ENCODE results near the gene RASA3. TPM values are rescaled to one million over a fixed set of nuclear protein-coding genes. Genes with fewer than 3 reads are reported as not detected.
A peak's percentile ranks its signal among the peaks of the same experiment; 100 is the strongest.

The RASA3 gene
- total and polyA plus RNA-seq, 10 of the 15 experiments (the other 5 are each of a cell fraction or from before 2014, with no cell fraction given): 0.79 to 33.9 (median 17.6) TPM

- 87% methylated on average over 24 of the region's 24 CpGs for WGBS (ENCODE audit: insufficient coverage, insufficient replicate concordance, low lambda C conversion rate, missing lambda C conversion rate)
- no peak overlapping the region for H3K9ac ChIP-seq (ENCODE audit: control insufficient read depth, insufficient read depth, low read length)
- H2AFZ ChIP-seq (ENCODE audit: control insufficient read depth, low read depth, low read length): no peak overlapping the region
- ChIA-PET POLR2A (no interaction called here), RAD21 (ENCODE audit: unreplicated experiment) (no interaction called here), CTCF (no interaction called here), SMC1A (ENCODE audit: uncharacterized antibody, unreplicated experiment) (no interaction called here)
- H3K27me3 ChIP-seq (replicated peaks in 1 of 2; ENCODE audit: control insufficient read depth in 2 of 2, insufficient read depth in 2 of 2, low read length in 1 of 2): no peaks in the 10 kb centered on the region
- FAIRE-seq (peak; percentile 27), ATAC-seq (no peak), DNase-seq (ENCODE audit: low read depth, low spot score) (no peak)
- intact Hi-C loops (cut with micrococcal nuclease; ENCODE audit: unreplicated experiment): no loop called here
- BruUV-seq (replicated peaks): no TSS peak
- no peak overlapping the region for H3K4me2 ChIP-seq (ENCODE audit: control insufficient read depth, insufficient read depth)
- in situ Hi-C loops (cut with MboI): no loop called here
- H3K4me1 ChIP-seq (ENCODE audit: control insufficient read depth, insufficient read depth, low read length): peaks cover 11% of the 10 kb centered on the region
- no peak overlapping the region for H3K27ac ChIP-seq (ENCODE audit: control insufficient read depth, insufficient read depth)
- H3K9me3 ChIP-seq (replicated peaks; ENCODE audit: control insufficient read depth, insufficient read depth, low read length): no peaks in the 10 kb centered on the region; the same call in 2 of the 3 replicates
- TF ChIP-seq FOXM1 (IDR thresholded peaks at IDR 0.05; ENCODE audit: low read depth, low read length) (no peak), CBX3 (IDR thresholded peaks at IDR 0.05; ENCODE audit: borderline replicate concordance, low read depth) (no peak)
- no peaks in the 10 kb centered on the region; the same call in 1 of the 2 replicates for H4K20me1 ChIP-seq (ENCODE audit: control insufficient read depth, insufficient read depth)
- peaks cover 9% of the 10 kb centered on the region for H3K79me2 ChIP-seq (ENCODE audit: control insufficient read depth, insufficient read depth, low read length)
- H3K4me3 ChIP-seq: no peak overlapping the region
- H3K36me3 ChIP-seq (ENCODE audit: control insufficient read depth in 2 of 2, insufficient read depth in 2 of 2, low read length in 1 of 2): peaks cover 0 to 1% of the 10 kb centered on the region in 2 experiments; a peak in 1 of 4 replicates
These were observed 10.8 kb downstream of the RASA3 start for GRCh38 chr13:114121496-114122126.

GRCh38 chr13:114121031-114121430 is 11.4 kb downstream of the RASA3 start:
- CTCF ChIA-PET: no interaction called here
- H4K20me1 ChIP-seq (ENCODE audit: control insufficient read depth, insufficient read depth): no peaks in the 10 kb centered on the region; the same call in 1 of the 2 replicates
- TF ChIP-seq HDGF (IDR thresholded peaks at IDR 0.05) (no peak), DPF2 (IDR thresholded peaks at IDR 0.05) (no peak), POLR2A (IDR thresholded peaks at IDR 0.05; ENCODE audit: low read depth, low read length) (no peak), TCF3 (IDR thresholded peaks at IDR 0.05; ENCODE audit: borderline replicate concordance, insufficient read depth, low read depth, low read length) (no peak), CEBPB (IDR thresholded peaks at IDR 0.05; ENCODE audit: borderline replicate concordance in 1 of 2, low read depth in 2 of 2, low read length in 2 of 2) (no peak), CEBPZ (IDR thresholded peaks at IDR 0.05; ENCODE audit: low read depth, low read length) (no peak), ZBED1 (IDR thresholded peaks at IDR 0.05; ENCODE audit: borderline replicate concordance) (no peak), FOS (IDR thresholded peaks at IDR 0.05; ENCODE audit: borderline replicate concordance, extremely low read depth, insufficient read length) (no peak), ASH2L (IDR thresholded peaks at IDR 0.05; ENCODE audit: borderline replicate concordance, low read depth) (no peak)
- TF ChIP-seq, protein P1, sequence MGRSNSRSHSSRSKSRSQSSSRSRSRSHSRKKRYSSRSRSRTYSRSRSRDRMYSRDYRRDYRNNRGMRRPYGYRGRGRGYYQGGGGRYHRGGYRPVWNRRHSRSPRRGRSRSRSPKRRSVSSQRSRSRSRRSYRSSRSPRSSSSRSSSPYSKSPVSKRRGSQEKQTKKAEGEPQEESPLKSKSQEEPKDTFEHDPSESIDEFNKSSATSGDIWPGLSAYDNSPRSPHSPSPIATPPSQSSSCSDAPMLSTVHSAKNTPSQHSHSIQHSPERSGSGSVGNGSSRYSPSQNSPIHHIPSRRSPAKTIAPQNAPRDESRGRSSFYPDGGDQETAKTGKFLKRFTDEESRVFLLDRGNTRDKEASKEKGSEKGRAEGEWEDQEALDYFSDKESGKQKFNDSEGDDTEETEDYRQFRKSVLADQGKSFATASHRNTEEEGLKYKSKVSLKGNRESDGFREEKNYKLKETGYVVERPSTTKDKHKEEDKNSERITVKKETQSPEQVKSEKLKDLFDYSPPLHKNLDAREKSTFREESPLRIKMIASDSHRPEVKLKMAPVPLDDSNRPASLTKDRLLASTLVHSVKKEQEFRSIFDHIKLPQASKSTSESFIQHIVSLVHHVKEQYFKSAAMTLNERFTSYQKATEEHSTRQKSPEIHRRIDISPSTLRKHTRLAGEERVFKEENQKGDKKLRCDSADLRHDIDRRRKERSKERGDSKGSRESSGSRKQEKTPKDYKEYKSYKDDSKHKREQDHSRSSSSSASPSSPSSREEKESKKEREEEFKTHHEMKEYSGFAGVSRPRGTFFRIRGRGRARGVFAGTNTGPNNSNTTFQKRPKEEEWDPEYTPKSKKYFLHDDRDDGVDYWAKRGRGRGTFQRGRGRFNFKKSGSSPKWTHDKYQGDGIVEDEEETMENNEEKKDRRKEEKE (IDR thresholded peaks at IDR 0.05): no peak

More at GRCh38 chr13:114121031-114121430, 11.4 kb downstream of the RASA3 start:
- Histone ChIP-seq H3K79me2 (ENCODE audit: control insufficient read depth, insufficient read depth, low read length) (peaks cover 5% of the 10 kb centered on the region), H3K9ac (ENCODE audit: control insufficient read depth, insufficient read depth, low read length) (no peak overlapping the region), H3K4me3 (no peak overlapping the region), H3K27me3 (replicated peaks in 1 of 2; ENCODE audit: control insufficient read depth in 2 of 2, insufficient read depth in 2 of 2, low read length in 1 of 2) (no peaks in the 10 kb centered on the region), H3K36me3 (ENCODE audit: control insufficient read depth in 2 of 2, insufficient read depth in 2 of 2, low read length in 1 of 2) (peaks cover 0 to 2% of the 10 kb centered on the region in 2 experiments; a peak in 1 of 4 replicates), H3K9me3 (replicated peaks; ENCODE audit: control insufficient read depth, insufficient read depth, low read length) (no peaks in the 10 kb centered on the region; the same call in 2 of the 3 replicates), H3K4me2 (ENCODE audit: control insufficient read depth, insufficient read depth) (no peak overlapping the region), H3K4me1 (ENCODE audit: control insufficient read depth, insufficient read depth, low read length) (peaks cover 11% of the 10 kb centered on the region), H2AFZ (ENCODE audit: control insufficient read depth, low read depth, low read length) (no peak overlapping the region), H3K27ac (ENCODE audit: control insufficient read depth, insufficient read depth) (no peak overlapping the region)
- intact Hi-C loops (cut with micrococcal nuclease; ENCODE audit: unreplicated experiment): no loop called here
- ATAC-seq (no peak), DNase-seq (ENCODE audit: low read depth, low spot score) (no peak), FAIRE-seq (no peak)
- WGBS (ENCODE audit: insufficient coverage, insufficient replicate concordance, low lambda C conversion rate, missing lambda C conversion rate): 85% methylated on average over 12 of the region's 12 CpGs
- POLR2A ChIA-PET: no interaction called here
- no TSS peak for BruUV-seq (replicated peaks)
- in situ Hi-C loops (cut with MboI): no loop called here
- RAD21 ChIA-PET (ENCODE audit: unreplicated experiment): no interaction called here
- SMC1A ChIA-PET (ENCODE audit: uncharacterized antibody, unreplicated experiment): no interaction called here

Measured in GM12878 (cell line).